GM23338 (cell line): Measurements from ENCODE around the gene ITGB7.

ENCODE experiments used
- EZH2phosphoT487 ChIP-seq: fragments of 200-600 bp; sonication (generic); IDR thresholded peaks from one replicate; pipeline ENCODE4 v1.8.1; 2018; ENCODE audit warnings: antibody characterized with exemption; ENCODE audit not compliant: unreplicated experiment
- POLR2AphosphoS5 ChIP-seq: IDR thresholded peaks from 2 replicates; pipeline ENCODE4 v1.6.1; 2016; ENCODE audit warnings: antibody characterized with exemption, low read depth
- TF ChIP-seq, protein P1 (sequence below), 2 experiments: fragments of 200-600 bp in 1 of 2; sonication (generic) in 1 of 2; conservative IDR thresholded peaks; 2 replicates each; pipeline versions ENCODE4 v1.5.1 to v1.6.1; 2016 to 2017; ENCODE audit warnings: antibody characterized with exemption in 2 of 2, low read depth in 2 of 2, mild to moderate bottlenecking in 2 of 2, moderate library complexity in 1 of 2

DNA sequence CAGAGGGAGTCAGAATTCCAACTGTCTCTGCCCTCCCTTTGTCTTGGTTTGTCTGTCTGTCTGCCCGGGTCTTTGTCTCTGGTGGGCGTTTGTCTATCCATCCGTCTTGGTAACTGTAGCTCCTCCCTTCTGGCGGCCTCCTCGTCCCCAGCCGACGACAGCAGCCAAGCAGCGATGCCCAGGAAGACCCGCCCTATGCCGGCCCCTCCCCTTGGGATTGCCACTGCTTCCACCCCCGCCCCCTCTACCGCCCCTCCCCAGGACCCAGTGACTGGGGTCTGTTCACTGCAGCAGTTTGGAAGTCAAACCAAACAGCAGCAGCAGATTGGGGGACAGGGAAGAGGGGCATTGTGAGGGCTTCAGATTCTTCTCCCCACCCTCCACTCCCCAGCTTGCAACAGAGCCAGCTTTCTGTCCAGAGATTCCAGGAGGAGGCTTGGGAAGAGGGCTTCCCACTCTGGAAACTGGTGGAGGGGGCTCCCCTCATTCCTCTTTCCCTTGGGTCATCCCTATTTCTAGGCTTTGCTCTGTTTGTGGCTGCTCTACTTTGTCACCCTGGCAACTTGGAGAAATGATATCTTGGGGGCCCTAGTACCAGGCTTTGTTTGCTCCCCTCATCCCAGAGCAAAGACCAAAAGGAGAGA is 27.3 kb upstream of the ITGB7 start:
- no peak for TF ChIP-seq EZH2phosphoT487
- TF ChIP-seq, protein P1, sequence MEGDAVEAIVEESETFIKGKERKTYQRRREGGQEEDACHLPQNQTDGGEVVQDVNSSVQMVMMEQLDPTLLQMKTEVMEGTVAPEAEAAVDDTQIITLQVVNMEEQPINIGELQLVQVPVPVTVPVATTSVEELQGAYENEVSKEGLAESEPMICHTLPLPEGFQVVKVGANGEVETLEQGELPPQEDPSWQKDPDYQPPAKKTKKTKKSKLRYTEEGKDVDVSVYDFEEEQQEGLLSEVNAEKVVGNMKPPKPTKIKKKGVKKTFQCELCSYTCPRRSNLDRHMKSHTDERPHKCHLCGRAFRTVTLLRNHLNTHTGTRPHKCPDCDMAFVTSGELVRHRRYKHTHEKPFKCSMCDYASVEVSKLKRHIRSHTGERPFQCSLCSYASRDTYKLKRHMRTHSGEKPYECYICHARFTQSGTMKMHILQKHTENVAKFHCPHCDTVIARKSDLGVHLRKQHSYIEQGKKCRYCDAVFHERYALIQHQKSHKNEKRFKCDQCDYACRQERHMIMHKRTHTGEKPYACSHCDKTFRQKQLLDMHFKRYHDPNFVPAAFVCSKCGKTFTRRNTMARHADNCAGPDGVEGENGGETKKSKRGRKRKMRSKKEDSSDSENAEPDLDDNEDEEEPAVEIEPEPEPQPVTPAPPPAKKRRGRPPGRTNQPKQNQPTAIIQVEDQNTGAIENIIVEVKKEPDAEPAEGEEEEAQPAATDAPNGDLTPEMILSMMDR (conservative IDR thresholded peaks at IDR 0.05; ENCODE audit: low read depth in 2 of 2), result no peak
- no peak for TF ChIP-seq POLR2AphosphoS5
